Stomach (tissue), 9 donors: Measurements from ENCODE around the gene LARGE1. TPM values are rescaled to one million over a fixed set of nuclear protein-coding genes. Genes with fewer than 3 reads are reported as not detected.

Experiments used
- DNase-seq, 2 donors: peaks; one replicate each; pipeline versions ENCODE4 v3.0.0 to v3.0.0-alpha.2; 2013 to 2019
- H3K27ac ChIP-seq, 5 donors: fragments of 200-600 bp in 4 of 5; sonication (generic) in 4 of 5; one replicate each; pipeline ENCODE4 v1.5.1; 2013 to 2019; ENCODE audit warnings: mild to moderate bottlenecking in 1 of 5, moderate library complexity in 1 of 5
- H3K27me3 ChIP-seq, 3 donors: fragments of 200-600 bp; sonication (generic); one replicate each; pipeline ENCODE4 v1.5.1; 2017 to 2019; ENCODE audit warnings: mixed run types in 1 of 3
- H3K36me3 ChIP-seq, 4 donors: fragments of 200-600 bp; sonication (generic); 1 replicate in 3 of 4; 2 replicates in 1 of 4; pipeline ENCODE4 v1.5.1; 2016 to 2019
- H3K4me1 ChIP-seq, 4 donors: fragments of 200-600 bp; sonication (generic); one replicate each; pipeline ENCODE4 v1.5.1; 2016 to 2019
- H3K4me3 ChIP-seq, 4 donors: fragments of 200-600 bp; sonication (generic) in 3 of 4; one replicate each; pipeline ENCODE4 v1.5.1; 2016 to 2019; ENCODE audit warnings: mild to moderate bottlenecking in 1 of 4
- H3K9me3 ChIP-seq, 4 donors: fragments of 200-600 bp; sonication (generic); one replicate each; pipeline ENCODE4 v1.5.1; 2016 to 2019
- CTCF ChIP-seq, 7 experiments: fragments of 450-650 bp in 4 of 7; fragments of 200-600 bp in 3 of 7; sonication (generic) in 3 of 7; IDR thresholded peaks; one replicate each; pipeline ENCODE4 v1.5.1; 2016 to 2019; ENCODE audit warnings: antibody characterized with exemption in 7 of 7, control low read depth in 2 of 7, mild to moderate bottlenecking in 1 of 7
- EP300 ChIP-seq: sonication (generic); formaldehyde crosslinking; IDR thresholded peaks from one replicate; pipeline ENCODE4 v1.6.1; 2017; ENCODE audit warnings: antibody characterized with exemption
- POLR2A ChIP-seq, 4 donors: fragments of 450-650 bp; IDR thresholded peaks; one replicate each; pipeline ENCODE4 v1.6.1; 2016; ENCODE audit warnings: antibody characterized with exemption in 4 of 4, control low read depth in 2 of 4, mild to moderate bottlenecking in 1 of 4, moderate library complexity in 1 of 4
- POLR2AphosphoS5 ChIP-seq, 3 donors: sonication (generic); formaldehyde crosslinking; IDR thresholded peaks; one replicate each; pipeline ENCODE4 v1.6.1; 2016; ENCODE audit warnings: antibody characterized with exemption in 3 of 3
- WGBS, 5 donors: extraction: QIAGEN DNeasy Blood & Tissue Kit in 3 of 5; methylation state at CpG; one replicate each; pipeline versions ENCODE4 v1.1.5 to v1.1.7; 2013 to 2018; 5-methylcytosine and 5-hydroxymethylcytosine counted together
- intact Hi-C: fragments of 100-400 bp; cut with DNase I; formaldehyde crosslinking; loops from one replicate; pipeline ENCODE4 v1.15.1; 2023; ENCODE audit warnings: low total_unique reads
- polyA plus RNA-seq, 3 donors: library from polyadenylated mRNA; stranded (reverse); fragments of 200-250 nt; gene quantifications; one replicate each; pipeline ENCODE4 v1.2.3, GENCODE V29; 2013
- total RNA-seq, 5 donors: library from RNA; depleted of rRNA; stranded (reverse); fragments of >200 nt; gene quantifications; one replicate each; pipeline versions ENCODE4 v1.1.0 to v1.2.3, GENCODE V29; 2014 to 2016
- donor health status: healthy with polysubstance abuse.
- donor health status: Bipolar disorder and iron deficiency.
- donor health status: healthy.

LARGE1 gene
- total and polyA plus RNA-seq, 8 donors, result 3.5 to 110 (median 51.6) TPM

GRCh38 chr22:33299245-33299956, 620.9 kb downstream of the LARGE1 start:
- Histone ChIP-seq H3K4me1 (peaks cover 5 to 25% (median 14%) of the 10 kb centered on the region in 4 donors), H3K27me3 (no peaks in the 10 kb centered on the region), H3K27ac (no peak overlapping the region), H3K9me3 (no peaks in the 10 kb centered on the region), H3K36me3 (peaks cover 0 to 53% (median 27%) of the 10 kb centered on the region in 4 donors), H3K4me3 (no peak overlapping the region)
- WGBS, 5 donors, result 49 to 68% (median 54%) methylated on average over 7 of the region's 7 CpGs
- intact Hi-C loops, result no loop called here
- DNase-seq, result peak in 1 of 2 donors; percentile 43
- TF ChIP-seq EP300 (no peak), POLR2AphosphoS5 (IDR thresholded peaks at IDR 0.05) (no peak), CTCF (IDR thresholded peaks at IDR 0.05) (no peak)

- intact Hi-C loops, result no loop called here
- Histone ChIP-seq H3K36me3 (peaks cover 0 to 48% (median 28%) of the 10 kb centered on the region in 4 donors), H3K27me3 (no peaks in the 10 kb centered on the region), H3K27ac (no peak overlapping the region), H3K4me3 (no peak overlapping the region), H3K9me3 (no peaks in the 10 kb centered on the region), H3K4me1 (peaks cover 0 to 13% (median 10%) of the 10 kb centered on the region in 4 donors)
- TF ChIP-seq CTCF (IDR thresholded peaks at IDR 0.05) (no peak), POLR2AphosphoS5 (IDR thresholded peaks at IDR 0.05) (no peak), EP300 (no peak), POLR2A (IDR thresholded peaks at IDR 0.05) (no peak)
- DNase-seq, result peak in 1 of 2 donors; percentile 65
- WGBS, 5 donors, result 51 to 73% (median 53%) methylated on average over 3 of the region's 3 CpGs
Measured at GRCh38 chr22:33296941-33297340, 623.3 kb downstream of the LARGE1 start.

- no peak for DNase-seq
- Histone ChIP-seq H3K9me3 (no peaks in the 10 kb centered on the region), H3K36me3 (peaks cover 0 to 53% (median 26%) of the 10 kb centered on the region in 4 donors), H3K4me1 (no peaks in the 10 kb centered on the region), H3K4me3 (no peak overlapping the region), H3K27me3 (no peaks in the 10 kb centered on the region), H3K27ac (no peak overlapping the region)
- intact Hi-C loops, result no loop called here
- 91 to 100% (median 96%) methylated on average over 3 of the region's 3 CpGs for WGBS, 5 donors
- TF ChIP-seq POLR2AphosphoS5 (IDR thresholded peaks at IDR 0.05) (no peak), EP300 (no peak), POLR2A (IDR thresholded peaks at IDR 0.05) (no peak), CTCF (IDR thresholded peaks at IDR 0.05) (no peak)
Measured at GRCh38 chr22:33288078-33288477, 632.2 kb downstream of the LARGE1 start.

- Histone ChIP-seq H3K4me3 (no peak overlapping the region), H3K27me3 (no peaks in the 10 kb centered on the region), H3K27ac (no peak overlapping the region), H3K36me3 (peaks cover 0 to 56% (median 39%) of the 10 kb centered on the region in 4 donors), H3K4me1 (peaks cover 0 to 32% (median 15%) of the 10 kb centered on the region in 4 donors), H3K9me3 (no peaks in the 10 kb centered on the region)
- TF ChIP-seq POLR2A (IDR thresholded peaks at IDR 0.05) (no peak), EP300 (no peak), CTCF (IDR thresholded peaks at IDR 0.05) (no peak), POLR2AphosphoS5 (IDR thresholded peaks at IDR 0.05) (no peak)
- intact Hi-C loops, result no loop called here
- WGBS, 5 donors, result 54 to 76% (median 66%) methylated on average over 2 of the region's 2 CpGs
- DNase-seq, result no peak
Measured at GRCh38 chr22:33275073-33275443, 645.2 kb downstream of the LARGE1 start.
